ENCODE data around the gene EIF2B5.

EIF2B5 gene

GRCh38 chr3:184183679-184184078 lies 48.5 kb downstream of the EIF2B5 start:
- no peak overlapping the region for H2BK12ac ChIP-seq (ENCODE audit: low read length in 2 of 2)
- H3K23ac ChIP-seq (ENCODE audit: low read length in 2 of 2), result no peak overlapping the region
- H2BK15ac ChIP-seq (ENCODE audit: low read depth, poor library complexity, severe bottlenecking), result no peak overlapping the region
- DNase-seq, result no peak
- WGBS, result 96% methylated on average over 5 of the region's 5 CpGs
- no peak overlapping the region for H3K14ac ChIP-seq (ENCODE audit: low read length in 2 of 2)
- no peak overlapping the region for H4K8ac ChIP-seq (ENCODE audit: low read length)
- H2BK120ac ChIP-seq (ENCODE audit: low read depth, low read length), result no peak overlapping the region
- no peak overlapping the region for H3K18ac ChIP-seq (ENCODE audit: low read depth in 1 of 2, low read length in 2 of 2)
- H4K91ac ChIP-seq (ENCODE audit: low read length), result no peak overlapping the region
- H3K79me1 ChIP-seq (replicated peaks; ENCODE audit: low read length, poor library complexity, severe bottlenecking), result peaks cover 27% of the 10 kb centered on the region
- H3K4me1 ChIP-seq (ENCODE audit: control insufficient read depth, insufficient read depth, low read depth, low read length), result peaks cover 27% of the 10 kb centered on the region
- H2AK5ac ChIP-seq (ENCODE audit: low read length, severe bottlenecking), result no peak overlapping the region
- no peak overlapping the region for H3K9ac ChIP-seq (ENCODE audit: low read length)
- no peak overlapping the region for H3K4me2 ChIP-seq (ENCODE audit: low read length, poor library complexity, severe bottlenecking)
- H3K4me3 ChIP-seq (ENCODE audit: insufficient read depth in 1 of 2, low read depth in 1 of 2, low read length in 2 of 2), result no peak overlapping the region
- no peak overlapping the region for H2AFZ ChIP-seq (ENCODE audit: low read depth, low read length)
- H3K4ac ChIP-seq (ENCODE audit: low read depth in 1 of 2, low read length in 2 of 2), result no peak overlapping the region
- peaks cover 68 to 80% of the 10 kb centered on the region in 2 experiments for H3K36me3 ChIP-seq (ENCODE audit: control insufficient read depth in 1 of 2, insufficient read depth in 2 of 2, low read depth in 1 of 2, low read length in 2 of 2)
- H2BK5ac ChIP-seq (ENCODE audit: low read depth, low read length, poor library complexity, severe bottlenecking), result no peak overlapping the region
- H3K27me3 ChIP-seq (ENCODE audit: control insufficient read depth in 1 of 2, insufficient read depth in 1 of 2, low read length in 2 of 2), result no peaks in the 10 kb centered on the region
- no peaks in the 10 kb centered on the region for H3K9me3 ChIP-seq (ENCODE audit: control insufficient read depth, low read length)
- peak overlapping the region; percentile 6 for H3K27ac ChIP-seq (ENCODE audit: low read length, poor library complexity, severe bottlenecking)

DNA sequence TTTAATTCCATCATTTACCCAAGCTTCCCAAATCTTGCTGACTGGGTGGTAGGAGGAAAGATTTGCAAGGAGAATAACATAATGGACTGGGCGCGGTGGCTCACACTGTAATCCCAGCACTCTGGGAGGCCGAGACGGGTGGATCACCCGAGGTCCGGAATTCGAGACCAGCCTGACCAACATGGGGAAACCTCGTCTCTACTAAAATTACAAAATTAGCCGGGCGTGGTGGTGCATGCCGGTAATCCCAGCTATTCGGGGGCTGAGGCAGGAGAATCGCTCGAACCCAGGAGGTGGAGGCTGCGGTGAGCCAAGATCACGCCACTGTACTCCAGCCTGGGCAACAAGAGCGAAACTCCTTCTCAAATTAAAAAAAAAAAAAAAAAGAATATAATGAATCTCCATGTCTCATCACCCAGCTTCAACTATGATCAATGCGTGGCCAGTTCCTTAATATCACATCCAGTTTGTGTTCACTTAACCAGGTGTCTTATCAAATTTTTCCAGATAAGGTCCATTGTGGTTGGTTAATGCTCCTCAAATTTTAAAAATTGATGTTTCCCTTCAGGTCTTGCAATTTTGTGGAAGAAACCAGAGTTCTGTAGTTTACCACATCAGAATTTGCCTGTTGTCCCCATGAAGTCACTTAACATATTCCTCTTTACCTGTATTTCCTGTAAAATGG lies 49.5 kb downstream of the EIF2B5 start:
- no peak overlapping the region for H2AK5ac ChIP-seq (ENCODE audit: low read length, severe bottlenecking)
- no peak overlapping the region for H2BK12ac ChIP-seq (ENCODE audit: low read length in 2 of 2)
- H4K8ac ChIP-seq (ENCODE audit: low read length), result no peak overlapping the region
- no peak overlapping the region for H3K23ac ChIP-seq (ENCODE audit: low read length in 2 of 2)
- H2BK15ac ChIP-seq (ENCODE audit: low read depth, poor library complexity, severe bottlenecking), result no peak overlapping the region
- H3K27me3 ChIP-seq (ENCODE audit: control insufficient read depth in 1 of 2, insufficient read depth in 1 of 2, low read length in 2 of 2), result no peaks in the 10 kb centered on the region
- H3K18ac ChIP-seq (ENCODE audit: low read depth in 1 of 2, low read length in 2 of 2), result no peak overlapping the region
- no peak for DNase-seq
- no peak overlapping the region for H2BK5ac ChIP-seq (ENCODE audit: low read depth, low read length, poor library complexity, severe bottlenecking)
- no peak overlapping the region for H3K14ac ChIP-seq (ENCODE audit: low read length in 2 of 2)
- WGBS, result 97% methylated on average over 18 of the region's 18 CpGs
- no peak overlapping the region for H3K4me2 ChIP-seq (ENCODE audit: low read length, poor library complexity, severe bottlenecking)
- peaks cover 20% of the 10 kb centered on the region for H3K4me1 ChIP-seq (ENCODE audit: control insufficient read depth, insufficient read depth, low read depth, low read length)
- H2BK120ac ChIP-seq (ENCODE audit: low read depth, low read length), result no peak overlapping the region
- H3K4ac ChIP-seq (ENCODE audit: low read depth in 1 of 2, low read length in 2 of 2), result no peak overlapping the region
- H3K79me1 ChIP-seq (replicated peaks; ENCODE audit: low read length, poor library complexity, severe bottlenecking), result peaks cover 37% of the 10 kb centered on the region
- no peak overlapping the region for H3K27ac ChIP-seq (ENCODE audit: low read length, poor library complexity, severe bottlenecking)
- H3K4me3 ChIP-seq (ENCODE audit: insufficient read depth in 1 of 2, low read depth in 1 of 2, low read length in 2 of 2), result no peak overlapping the region
- peaks cover 69 to 80% of the 10 kb centered on the region in 2 experiments for H3K36me3 ChIP-seq (ENCODE audit: control insufficient read depth in 1 of 2, insufficient read depth in 2 of 2, low read depth in 1 of 2, low read length in 2 of 2)
- peak overlapping the region; percentile 99 for H3K9ac ChIP-seq (ENCODE audit: low read length)
- H2AFZ ChIP-seq (ENCODE audit: low read depth, low read length), result no peak overlapping the region
- no peaks in the 10 kb centered on the region for H3K9me3 ChIP-seq (ENCODE audit: control insufficient read depth, low read length)
- H4K91ac ChIP-seq (ENCODE audit: low read length), result no peak overlapping the region

GRCh38 chr3:184185461-184186183 lies 50.5 kb downstream of the EIF2B5 start:
- H2AK5ac ChIP-seq (ENCODE audit: low read length, severe bottlenecking), result peak overlapping the region; percentile 5
- H2AFZ ChIP-seq (ENCODE audit: low read depth, low read length), result no peak overlapping the region
- H3K18ac ChIP-seq (ENCODE audit: low read depth in 1 of 2, low read length in 2 of 2), result peak overlapping the region; percentile 50 to 86
- peak overlapping the region; percentile 81 for H4K8ac ChIP-seq (ENCODE audit: low read length)
- H3K4me1 ChIP-seq (ENCODE audit: control insufficient read depth, insufficient read depth, low read depth, low read length), result peaks cover 13% of the 10 kb centered on the region
- H2BK120ac ChIP-seq (ENCODE audit: low read depth, low read length), result no peak overlapping the region
- H3K9ac ChIP-seq (ENCODE audit: low read length), result peak overlapping the region; percentile 99
- no peak overlapping the region for H2BK5ac ChIP-seq (ENCODE audit: low read depth, low read length, poor library complexity, severe bottlenecking)
- peak overlapping the region; percentile 62 for H3K4me2 ChIP-seq (ENCODE audit: low read length, poor library complexity, severe bottlenecking)
- H3K4me3 ChIP-seq (ENCODE audit: insufficient read depth in 1 of 2, low read depth in 1 of 2, low read length in 2 of 2), result peak overlapping the region; percentile 75 to 91
- H3K79me1 ChIP-seq (replicated peaks; ENCODE audit: low read length, poor library complexity, severe bottlenecking), result peaks cover 39% of the 10 kb centered on the region
- no peaks in the 10 kb centered on the region for H3K27me3 ChIP-seq (ENCODE audit: control insufficient read depth in 1 of 2, insufficient read depth in 1 of 2, low read length in 2 of 2)
- peaks cover 64 to 80% of the 10 kb centered on the region in 2 experiments for H3K36me3 ChIP-seq (ENCODE audit: control insufficient read depth in 1 of 2, insufficient read depth in 2 of 2, low read depth in 1 of 2, low read length in 2 of 2)
- peak overlapping the region; percentile 28 for H4K91ac ChIP-seq (ENCODE audit: low read length)
- H2BK15ac ChIP-seq (ENCODE audit: low read depth, poor library complexity, severe bottlenecking), result no peak overlapping the region
- 2% methylated on average over 55 of the region's 55 CpGs for WGBS
- H3K9me3 ChIP-seq (ENCODE audit: control insufficient read depth, low read length), result no peaks in the 10 kb centered on the region
- H3K23ac ChIP-seq (ENCODE audit: low read length in 2 of 2), result no peak overlapping the region
- peak overlapping the region; percentile 67 to 81 for H3K4ac ChIP-seq (ENCODE audit: low read depth in 1 of 2, low read length in 2 of 2)
- H3K14ac ChIP-seq (ENCODE audit: low read length in 2 of 2), result no peak overlapping the region
- H2BK12ac ChIP-seq (ENCODE audit: low read length in 2 of 2), result no peak overlapping the region
- peak overlapping the region; percentile 88 for H3K27ac ChIP-seq (ENCODE audit: low read length, poor library complexity, severe bottlenecking)
- peak; percentile 98 for DNase-seq

- Histone ChIP-seq H3K4me1 (ENCODE audit: control insufficient read depth, insufficient read depth, low read depth, low read length) (peaks cover 13% of the 10 kb centered on the region), H3K14ac (ENCODE audit: low read length in 2 of 2) (peak within 1 kb of the TSS in 1 of 2 experiments; percentile 5), H3K4me3 (ENCODE audit: insufficient read depth in 1 of 2, low read depth in 1 of 2, low read length in 2 of 2) (peak within 1 kb of the TSS; percentile 75 to 91), H3K9ac (ENCODE audit: low read length) (peak within 1 kb of the TSS; percentile 99), H2BK12ac (ENCODE audit: low read length in 2 of 2) (no peak within 1 kb of the TSS), H2BK5ac (ENCODE audit: low read depth, low read length, poor library complexity, severe bottlenecking) (no peak within 1 kb of the TSS), H3K23ac (ENCODE audit: low read length in 2 of 2) (peak within 1 kb of the TSS in 1 of 2 experiments; percentile 0), H3K4me2 (ENCODE audit: low read length, poor library complexity, severe bottlenecking) (peak within 1 kb of the TSS; percentile 62), H2BK15ac (ENCODE audit: low read depth, poor library complexity, severe bottlenecking) (no peak within 1 kb of the TSS), H2AFZ (ENCODE audit: low read depth, low read length) (peak within 1 kb of the TSS; percentile 0), H2AK5ac (ENCODE audit: low read length, severe bottlenecking) (peak within 1 kb of the TSS; percentile 5), H3K18ac (ENCODE audit: low read depth in 1 of 2, low read length in 2 of 2) (peak within 1 kb of the TSS; percentile 50 to 86), H3K36me3 (ENCODE audit: control insufficient read depth in 1 of 2, insufficient read depth in 2 of 2, low read depth in 1 of 2, low read length in 2 of 2) (peaks cover 62 to 80% of the 10 kb centered on the region in 2 experiments), H4K91ac (ENCODE audit: low read length) (peak within 1 kb of the TSS; percentile 28), H3K9me3 (ENCODE audit: control insufficient read depth, low read length) (no peaks in the 10 kb centered on the region), H3K27me3 (ENCODE audit: control insufficient read depth in 1 of 2, insufficient read depth in 1 of 2, low read length in 2 of 2) (no peaks in the 10 kb centered on the region), H2BK120ac (ENCODE audit: low read depth, low read length) (no peak within 1 kb of the TSS), H3K79me1 (replicated peaks; ENCODE audit: low read length, poor library complexity, severe bottlenecking) (peaks cover 37% of the 10 kb centered on the region), H3K4ac (ENCODE audit: low read depth in 1 of 2, low read length in 2 of 2) (peak within 1 kb of the TSS; percentile 67 to 81), H4K8ac (ENCODE audit: low read length) (peak within 1 kb of the TSS; percentile 81), H3K27ac (ENCODE audit: low read length, poor library complexity, severe bottlenecking) (peak within 1 kb of the TSS; percentile 88)
- WGBS, result under 1% methylated on average over 36 of the region's 45 CpGs
- no peak for DNase-seq
These were observed 51.2 kb downstream of the EIF2B5 start, which contains the start of gene ABCF3 for GRCh38 chr3:184186184-184186901. Gene ABCF3 (plus strand): TSS chr3:184186199. CDS start chr3:184186208, 9 bp downstream.
